DMS153 (cell line): ENCODE results near the gene SDHC.
"Not testable (repeated sequence)": the region's sequence is repeated elsewhere in the genome, so short reads cannot be mapped to it uniquely, and the experiment has no call there.

Source experiments
- DNase-seq: peaks from one replicate; lab custom pipeline; 2025; lab: John Stamatoyannopoulos, UW

SDHC gene

DNA sequence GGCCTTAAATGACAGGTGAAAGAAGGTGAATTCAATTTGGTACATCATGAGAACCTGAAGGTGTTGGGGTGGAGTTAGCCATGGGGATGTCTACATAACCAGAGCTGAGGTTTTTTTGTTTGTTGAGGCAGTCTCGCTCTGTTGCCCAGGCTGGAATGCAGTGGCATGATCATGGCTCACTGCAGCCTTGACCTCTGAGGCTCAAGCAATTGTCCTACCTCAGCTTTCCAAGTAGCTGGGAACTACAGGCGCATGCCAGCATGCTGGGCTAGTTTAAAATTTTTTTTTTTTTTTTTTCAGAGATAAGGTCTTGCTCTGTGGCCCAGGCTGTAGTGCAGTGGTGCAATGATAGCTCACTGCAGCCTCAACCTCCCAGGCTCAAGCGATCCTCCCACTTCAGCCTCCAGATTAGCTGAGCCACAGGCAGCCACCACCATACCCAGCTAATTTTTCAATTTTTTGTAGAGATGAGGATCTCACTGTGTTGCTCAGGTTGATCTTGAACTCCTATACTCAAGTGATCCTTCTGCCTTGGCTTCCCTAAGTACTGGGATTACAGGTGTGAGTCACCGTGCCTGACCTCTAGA is 2.5 kb upstream of the SDHC start:
- no peak for DNase-seq

DNA sequence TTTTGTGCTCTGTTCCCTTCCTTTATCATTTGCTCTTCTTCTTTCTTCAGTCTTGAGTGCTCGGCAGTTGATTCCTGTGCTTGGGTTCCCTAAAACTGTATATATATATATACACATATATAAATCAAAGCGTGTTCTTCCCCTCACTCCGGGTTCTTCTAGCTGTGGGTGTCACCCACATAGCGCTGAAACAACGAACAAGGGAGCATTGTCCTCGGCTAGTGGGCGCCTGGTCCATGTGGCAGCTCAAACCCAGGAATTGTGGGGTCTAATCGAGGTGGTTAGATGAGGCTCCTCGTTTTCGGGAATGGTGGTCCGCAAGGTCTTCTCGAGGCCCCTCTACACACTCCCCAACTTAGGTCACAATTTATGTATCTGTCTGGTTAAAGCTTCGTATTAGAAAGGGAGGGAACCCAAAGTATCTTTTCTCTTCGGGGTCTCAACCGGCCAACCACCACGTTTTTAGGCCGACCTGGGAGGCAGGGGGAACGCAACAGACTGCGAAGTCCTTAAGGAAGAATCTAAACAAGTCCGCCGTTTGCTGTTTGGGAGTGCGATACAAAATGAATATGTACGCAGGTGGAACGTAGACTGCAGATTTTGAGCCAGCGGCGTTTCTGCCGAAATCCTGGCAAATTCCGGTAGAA is 504 bp upstream of the SDHC start:
- no peak for DNase-seq

- DNase-seq: not testable (repeated sequence)
Measured at GRCh38 chr1:161315841-161316674, 1.9 kb downstream of the SDHC start.

DNA sequence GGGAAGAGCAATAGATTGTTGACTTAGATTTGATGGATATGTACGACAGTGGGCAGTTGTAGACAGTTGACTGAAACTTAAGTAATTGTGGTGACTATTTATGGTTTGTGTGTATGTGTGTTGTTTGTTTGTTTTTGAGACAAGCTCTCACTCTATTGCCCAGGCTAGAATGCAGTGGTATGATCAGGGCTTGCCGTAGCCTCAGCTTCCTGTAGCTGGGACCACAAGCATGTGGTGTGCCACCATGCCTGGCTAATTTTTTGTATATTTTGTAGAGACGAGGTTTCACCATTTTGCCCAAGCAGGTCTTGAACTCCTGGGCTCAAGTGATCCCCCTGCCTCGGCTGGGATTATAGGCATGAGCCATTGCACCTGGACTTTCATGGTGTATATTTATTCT is 9.8 kb downstream of the SDHC start:
- no peak for DNase-seq

DNA sequence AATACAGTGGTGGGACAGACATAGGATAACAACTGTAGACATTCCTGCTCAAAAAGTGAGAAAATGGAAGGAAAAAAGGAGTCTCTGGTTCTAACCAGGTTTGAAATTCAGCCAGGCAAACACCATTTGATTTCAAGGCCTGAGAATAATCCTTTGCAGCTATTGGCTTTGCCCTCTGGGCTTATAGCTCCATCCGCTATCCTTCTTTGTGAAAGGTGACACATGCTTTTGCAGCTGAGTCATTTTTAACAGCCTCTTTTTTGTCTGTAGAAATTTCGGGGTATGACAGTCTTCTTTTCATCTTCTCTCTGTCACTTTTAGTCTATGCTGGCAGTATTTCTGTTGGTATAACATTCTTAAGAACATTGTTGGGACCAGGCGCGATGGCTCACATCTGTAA is 16.2 kb downstream of the SDHC start:
- DNase-seq: no peak

DNA sequence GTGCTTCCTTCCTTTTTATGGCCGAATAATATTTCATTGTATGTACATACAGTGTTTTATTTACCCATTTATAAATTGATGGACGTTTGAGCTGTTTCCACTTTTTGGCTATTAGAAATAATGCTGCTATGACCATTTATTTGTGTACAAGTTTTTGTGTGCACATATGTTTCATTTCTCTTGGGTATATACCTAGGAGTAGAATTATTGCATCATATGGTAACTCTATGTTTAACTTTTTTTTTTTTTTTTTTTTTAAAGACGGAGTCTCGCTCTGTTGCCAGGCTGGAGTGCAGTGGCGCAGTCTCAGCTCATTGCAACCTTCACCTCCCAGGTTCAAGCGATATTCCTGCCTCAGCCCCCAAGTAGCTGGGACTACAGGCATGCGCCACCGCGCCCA is 19.0 kb downstream of the SDHC start:
- DNase-seq: no peak

- DNase-seq: no peak
Measured at GRCh38 chr1:161335796-161336195, 21.6 kb downstream of the SDHC start.

DNA sequence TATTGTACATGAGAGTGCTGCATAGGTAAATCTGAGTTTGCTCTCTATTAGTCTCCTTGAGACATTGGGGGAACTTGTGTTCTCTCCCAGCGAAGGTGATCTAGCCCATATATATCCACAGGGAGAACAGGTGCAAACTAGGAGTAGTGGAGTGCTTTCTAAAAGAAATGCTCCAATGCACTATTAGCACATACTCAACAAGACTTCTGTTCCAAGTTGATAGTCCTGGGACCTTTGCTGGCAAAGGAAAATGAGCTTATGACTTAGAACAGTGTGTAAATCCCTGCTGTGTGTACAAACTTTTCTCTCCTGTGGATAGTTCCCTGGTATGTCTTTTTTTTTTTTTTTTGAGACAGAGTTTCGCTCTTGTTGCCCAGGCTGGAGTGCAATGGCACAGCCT is 28.0 kb downstream of the SDHC start:
- DNase-seq: no peak

- no peak for DNase-seq
Measured at GRCh38 chr1:161342821-161343220, 28.6 kb downstream of the SDHC start.

GRCh38 chr1:161350671-161351070 is 36.5 kb downstream of the SDHC start:
- no peak for DNase-seq

DNA sequence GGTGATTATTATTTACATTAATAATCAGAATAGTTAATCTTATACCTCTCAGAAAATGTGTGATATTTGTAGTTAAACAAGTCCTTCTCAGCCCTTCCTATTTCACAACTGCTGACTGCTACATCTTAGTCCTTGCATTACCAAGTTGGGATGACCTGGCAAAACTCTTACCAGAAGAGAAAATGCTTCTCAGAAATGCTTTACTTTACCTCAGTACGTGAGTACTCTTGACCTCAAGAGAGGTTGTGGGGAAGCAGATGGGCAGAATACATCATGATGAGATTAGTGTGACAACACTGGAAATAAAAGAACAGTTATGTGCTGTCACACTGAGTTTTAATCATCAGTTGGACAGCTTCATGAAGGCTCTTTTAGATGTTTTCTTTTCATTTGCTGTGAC is 37.3 kb downstream of the SDHC start:
- DNase-seq: no peak

DNA sequence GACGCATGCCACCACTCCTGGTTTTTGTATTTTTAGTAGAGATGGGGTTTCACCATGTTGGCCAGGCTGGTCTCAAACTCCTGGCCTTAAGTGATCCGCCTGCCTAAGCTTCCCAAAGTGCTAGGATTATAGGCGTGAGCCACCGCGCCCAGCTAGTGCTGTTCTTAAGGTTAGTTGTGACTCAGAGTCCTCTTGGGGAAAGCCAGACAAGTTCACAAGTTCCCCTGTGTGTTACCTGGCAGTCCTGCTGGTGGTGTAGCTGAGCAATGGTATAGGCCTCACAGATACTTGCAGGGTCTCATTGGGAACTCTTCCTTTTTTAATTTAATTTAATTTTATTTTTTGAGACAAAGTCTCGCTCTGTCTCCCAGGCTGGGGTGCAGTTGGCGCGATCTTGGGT is 42.9 kb downstream of the SDHC start:
- no peak for DNase-seq

GRCh38 chr1:161359291-161359690 is 45.1 kb downstream of the SDHC start:
- no peak for DNase-seq

DNA sequence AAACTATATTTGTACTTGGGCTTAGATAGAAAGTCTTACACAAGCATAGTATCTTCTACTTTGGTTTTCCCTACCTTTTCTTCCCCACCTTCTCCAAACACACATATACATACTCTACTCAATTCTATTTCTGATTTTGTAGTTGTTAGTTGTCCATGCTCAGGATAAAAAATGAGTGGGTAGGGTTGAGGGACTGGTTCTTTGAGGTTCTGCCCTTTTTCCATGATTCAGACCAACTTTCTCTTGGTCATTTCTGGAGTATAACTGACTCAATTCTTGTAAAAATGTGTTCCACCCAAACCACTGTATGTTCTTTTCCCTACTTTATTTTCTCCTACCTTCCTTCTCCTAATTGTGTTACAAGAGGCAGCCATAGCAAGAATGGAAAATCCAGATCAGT is 50.2 kb downstream of the SDHC start:
- DNase-seq: no peak

GRCh38 chr1:161365207-161365606 is 51.0 kb downstream of the SDHC start:
- no peak for DNase-seq

- DNase-seq: peak; percentile 87
Measured at GRCh38 chr1:161367684-161368400, 53.7 kb downstream of the SDHC start, which contains the start of gene CFAP126. Gene CFAP126 (minus strand): TSS chr1:161367876. CDS start chr1:161367868, 8 bp downstream.

DNA sequence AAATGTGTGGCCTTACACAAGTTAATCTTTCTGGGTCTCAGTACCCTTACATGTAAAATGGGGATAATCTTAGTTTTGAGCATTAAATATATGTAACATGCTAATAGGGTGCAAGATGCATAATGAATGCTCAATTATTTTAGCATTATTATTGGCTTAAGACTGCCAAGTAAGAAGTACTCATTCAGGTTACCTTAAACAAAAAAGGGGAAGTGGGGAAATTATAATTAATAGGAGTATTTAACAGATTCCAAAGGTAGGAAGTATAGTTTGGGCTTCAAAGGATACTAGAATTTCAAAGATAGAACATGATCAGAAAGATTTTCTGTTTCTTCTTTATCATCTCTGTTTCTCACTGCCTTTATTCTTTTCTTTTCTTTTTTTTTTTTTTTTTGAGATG is 59.3 kb downstream of the SDHC start:
- no peak for DNase-seq

DNA sequence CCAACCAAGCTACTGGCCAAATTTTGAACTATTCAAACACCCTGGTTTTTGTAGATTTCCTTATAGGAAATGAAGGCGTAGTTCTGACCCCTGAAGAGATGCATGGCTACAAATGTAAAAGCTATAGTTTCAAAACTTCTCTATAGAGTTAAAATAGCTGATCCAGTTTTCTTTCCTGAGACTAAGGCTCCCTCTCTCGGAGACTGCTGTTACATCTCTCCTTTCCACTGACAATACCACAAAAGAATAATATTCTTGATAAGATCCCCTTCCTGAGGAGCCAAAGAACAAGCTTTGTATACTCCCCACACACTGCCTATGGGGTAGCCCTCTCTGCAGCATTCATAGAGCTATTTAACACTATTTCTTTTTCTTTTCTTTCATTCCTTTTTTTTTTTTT is 60.2 kb downstream of the SDHC start:
- no peak for DNase-seq

GRCh38 chr1:161378014-161378413 is 63.8 kb downstream of the SDHC start:
- no peak for DNase-seq

GRCh38 chr1:161379071-161379470 is 64.9 kb downstream of the SDHC start:
- no peak for DNase-seq

- no peak for DNase-seq
Measured at GRCh38 chr1:161381707-161382106, 67.5 kb downstream of the SDHC start.

GRCh38 chr1:161382214-161383019 is 68.2 kb downstream of the SDHC start:
- DNase-seq: peak; percentile 70
